CD4-positive, CD25-positive, alpha-beta regulatory T cell (primary cell): ENCODE measurements around the gene FER1L5. TPM values are rescaled to one million over a fixed set of nuclear protein-coding genes. Genes with fewer than 3 reads are reported as not detected.

Source experiments
- ATAC-seq, 2 donors: fragments of 150-1000 bp; cut with Tn5 transposase; one replicate each; pipeline ENCODE4 v1.10.0; 2021; ENCODE audit warnings: low read depth in 2 of 2, moderate number of reproducible peaks in 2 of 2, moderate library complexity in 1 of 2
- DNase-seq, 3 donors: peaks; one replicate each; pipeline versions ENCODE4 v3.0.0 to v3.0.0-alpha.2; 2012 to 2022; ENCODE audit warnings: mixed read lengths in 1 of 3
- H3K27ac ChIP-seq: one replicate; pipeline ENCODE4 v1.7.0; 2013; ENCODE audit warnings: mild to moderate bottlenecking, low read length; ENCODE audit not compliant: insufficient read depth, poor library complexity, severe bottlenecking
- H3K27me3 ChIP-seq: one replicate; pipeline ENCODE4 v1.7.0; 2013; ENCODE audit warnings: low read length; ENCODE audit not compliant: control insufficient read depth, insufficient read depth
- H3K36me3 ChIP-seq: one replicate; pipeline ENCODE4 v1.7.0; 2013; ENCODE audit warnings: mild to moderate bottlenecking, low read length, moderate library complexity; ENCODE audit not compliant: control insufficient read depth, insufficient read depth
- H3K4me1 ChIP-seq: 2 replicates; pipeline ENCODE4 v1.7.0; 2013; ENCODE audit warnings: mild to moderate bottlenecking, low read length; ENCODE audit not compliant: insufficient read depth, control insufficient read depth, poor library complexity, severe bottlenecking
- H3K4me3 ChIP-seq: one replicate; pipeline ENCODE4 v1.7.0; 2013; ENCODE audit warnings: low read depth, mild to moderate bottlenecking, low read length, moderate library complexity
- H3K9me3 ChIP-seq, 2 experiments: 1 replicate in 1 of 2; 2 replicates in 1 of 2; pipeline ENCODE4 v1.7.0; 2013; ENCODE audit warnings: low read length in 2 of 2, mild to moderate bottlenecking in 1 of 2, moderate library complexity in 1 of 2; ENCODE audit not compliant: control insufficient read depth in 2 of 2
- H3K27ac Mint-ChIP-seq, 3 donors: one replicate each; pipeline ENCODE4 v1.8.0; 2020 to 2022; ENCODE audit warnings: mild to moderate bottlenecking in 3 of 3, mixed read lengths in 3 of 3, moderate library complexity in 2 of 3
- H3K27me3 Mint-ChIP-seq: one replicate; pipeline ENCODE4 v1.8.0; 2022; ENCODE audit warnings: mild to moderate bottlenecking, mixed read lengths
- H3K36me3 Mint-ChIP-seq: one replicate; pipeline ENCODE4 v1.8.0; 2020; ENCODE audit warnings: mixed read lengths
- H3K4me1 Mint-ChIP-seq, 4 donors: one replicate each; pipeline ENCODE4 v1.8.0; 2020 to 2022; ENCODE audit warnings: mixed read lengths in 4 of 4, mild to moderate bottlenecking in 1 of 4
- H3K4me3 Mint-ChIP-seq, 4 donors: one replicate each; pipeline ENCODE4 v1.8.0; 2020 to 2022; ENCODE audit warnings: mild to moderate bottlenecking in 4 of 4, mixed read lengths in 4 of 4, moderate library complexity in 3 of 4
- H3K9me3 Mint-ChIP-seq, 7 donors: one replicate each; pipeline ENCODE4 v1.8.0; 2020 to 2022; ENCODE audit warnings: mixed read lengths in 7 of 7, mild to moderate bottlenecking in 3 of 7, moderate library complexity in 2 of 7
- polyA plus RNA-seq, 4 donors: library from polyadenylated mRNA; unstranded; fragments of 300-500 nt; fragmentation: Illumina TruSeq; gene quantifications; one replicate each; pipeline ENCODE4 v1.2.3, GENCODE V29; 2021
- total RNA-seq: library from RNA; stranded (reverse); gene quantifications from one replicate; pipeline ENCODE4 v1.2.3, GENCODE V29; 2022

FER1L5 gene
- total and polyA plus RNA-seq, 5 donors from 2014 or later, result 0.03 TPM; not detected in 3

DNA sequence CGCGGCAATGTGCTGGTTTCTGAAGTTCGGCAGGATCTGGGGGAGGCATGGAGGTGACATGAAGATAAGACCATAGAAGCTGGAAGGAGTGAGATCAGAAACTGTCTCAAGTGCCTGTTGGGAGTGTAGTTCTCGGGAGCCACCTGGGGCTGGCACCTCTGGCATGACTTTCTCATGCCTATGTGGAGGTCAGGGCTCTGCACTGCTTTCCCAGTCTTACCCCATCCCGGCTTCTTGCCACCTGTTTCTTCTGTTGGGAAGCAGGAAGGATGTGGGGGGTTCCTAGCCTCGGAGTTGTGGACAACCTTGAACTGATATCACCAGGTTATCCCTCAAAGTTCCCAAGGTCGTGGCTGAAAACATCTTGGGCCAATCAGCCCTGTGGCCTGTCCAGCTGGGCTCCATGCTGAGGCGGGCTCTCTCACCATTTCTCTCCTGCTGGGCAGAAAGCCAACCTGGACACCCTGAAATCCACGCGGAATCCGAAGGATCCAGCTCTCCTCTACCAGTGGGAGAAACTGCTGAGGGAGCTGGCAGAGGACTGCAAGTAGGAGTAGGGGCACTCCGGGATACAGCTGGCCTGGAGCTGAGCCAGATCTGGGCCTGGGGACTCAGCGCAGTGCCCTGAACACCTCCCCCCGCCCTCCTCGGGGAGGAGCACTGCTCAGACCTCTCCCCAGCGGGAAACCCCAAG lies 42.5 kb downstream of the FER1L5 start:
- Histone ChIP-seq H3K27ac (no peak overlapping the region), H3K27me3 (no peaks in the 10 kb centered on the region), H3K4me1 (no peaks in the 10 kb centered on the region), H3K36me3 (no peaks in the 10 kb centered on the region), H3K4me3 (no peak overlapping the region), H3K9me3 (no peaks in the 10 kb centered on the region)
- DNase-seq (no peak), ATAC-seq (no peak)
- H3K27ac Mint-ChIP-seq, result no peak overlapping the region
- H3K9me3 Mint-ChIP-seq, result peaks cover 0 to 2% (median 0%) of the 10 kb centered on the region in 7 donors
- no peak overlapping the region for H3K4me3 Mint-ChIP-seq
- peaks cover 10% of the 10 kb centered on the region for H3K27me3 Mint-ChIP-seq
- no peaks in the 10 kb centered on the region for H3K36me3 Mint-ChIP-seq
- H3K4me1 Mint-ChIP-seq, result no peaks in the 10 kb centered on the region

DNA sequence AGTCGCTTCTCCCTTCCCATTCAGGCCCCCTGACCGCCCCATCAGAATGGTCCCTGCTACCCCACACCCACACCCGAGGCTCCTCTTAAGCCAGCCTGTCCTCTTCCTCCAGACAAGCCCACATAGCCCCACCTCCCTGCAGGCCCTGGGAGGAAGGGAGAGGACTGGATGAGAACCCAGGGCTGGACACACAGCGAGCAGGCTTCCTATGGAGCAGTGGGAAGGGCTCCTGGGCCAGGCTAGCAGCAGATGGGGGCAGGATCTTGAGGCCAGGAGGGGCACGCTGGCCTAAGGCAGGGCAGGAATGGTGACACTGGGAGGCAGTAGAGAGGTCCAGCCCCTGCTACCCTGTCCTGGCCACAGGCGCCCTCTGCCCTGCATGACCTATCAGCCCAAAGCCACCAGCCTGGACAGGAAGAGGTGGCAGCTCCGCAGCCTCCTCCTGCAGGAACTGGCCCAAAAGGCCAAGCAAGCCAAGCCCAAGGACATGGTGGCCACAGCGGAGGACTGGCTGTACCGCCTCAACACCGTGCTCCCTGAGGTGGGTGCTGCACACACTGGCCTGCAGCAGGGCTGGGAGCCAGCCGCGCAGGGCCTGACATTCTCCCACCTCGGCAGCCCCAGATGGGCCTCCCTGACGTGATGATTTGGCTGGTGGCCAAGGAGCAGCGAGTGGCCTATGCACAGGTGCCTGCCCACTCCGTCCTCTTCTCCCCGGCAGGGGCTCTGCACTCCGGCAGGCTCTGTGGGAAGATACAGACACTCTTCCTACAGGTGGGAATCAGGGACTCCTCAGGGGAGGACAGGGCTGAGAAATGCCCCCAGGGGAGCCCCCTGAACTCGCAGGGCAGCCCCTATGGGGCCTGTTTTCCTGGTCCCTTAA lies 43.3 kb downstream of the FER1L5 start:
- H3K27me3 Mint-ChIP-seq, result peaks cover 4% of the 10 kb centered on the region
- Histone ChIP-seq H3K4me1 (no peaks in the 10 kb centered on the region), H3K27ac (no peak overlapping the region), H3K4me3 (no peak overlapping the region), H3K9me3 (no peaks in the 10 kb centered on the region), H3K36me3 (no peaks in the 10 kb centered on the region), H3K27me3 (no peaks in the 10 kb centered on the region)
- no peaks in the 10 kb centered on the region for H3K4me1 Mint-ChIP-seq
- H3K9me3 Mint-ChIP-seq, result peaks cover 0 to 2% (median 0%) of the 10 kb centered on the region in 7 donors
- H3K36me3 Mint-ChIP-seq, result no peaks in the 10 kb centered on the region
- ATAC-seq (no peak), DNase-seq (no peak)
- no peak overlapping the region for H3K4me3 Mint-ChIP-seq
- no peak overlapping the region for H3K27ac Mint-ChIP-seq

DNA sequence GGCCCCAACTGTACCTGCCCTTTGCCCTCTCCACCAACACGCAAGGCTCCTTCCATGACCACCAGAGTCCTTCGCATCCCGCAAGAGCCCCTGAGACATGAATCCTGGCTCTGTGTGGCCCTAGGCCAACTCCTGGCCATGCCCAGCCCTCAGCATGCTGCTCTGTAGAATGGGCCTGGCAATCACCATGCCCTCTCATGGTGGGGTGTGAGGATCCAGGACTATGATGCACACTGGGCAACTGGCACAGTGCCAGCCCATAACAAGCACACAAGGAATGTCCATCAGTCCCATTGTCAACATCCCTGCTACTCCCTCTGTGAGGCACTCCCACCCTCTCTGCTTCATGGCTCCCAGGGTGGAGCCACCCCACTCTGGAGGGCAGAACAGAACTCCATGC lies 44.7 kb downstream of the FER1L5 start:
- Mint-ChIP-seq H3K4me1 (no peaks in the 10 kb centered on the region), H3K4me3 (no peak overlapping the region), H3K27ac (no peak overlapping the region), H3K9me3 (peaks cover 0 to 2% (median 0%) of the 10 kb centered on the region in 7 donors), H3K36me3 (no peaks in the 10 kb centered on the region), H3K27me3 (peaks cover 4% of the 10 kb centered on the region)
- no peaks in the 10 kb centered on the region for H3K4me1 ChIP-seq
- H3K4me3 ChIP-seq, result no peak overlapping the region
- H3K27ac ChIP-seq, result no peak overlapping the region
- ATAC-seq (no peak), DNase-seq (no peak)
- no peaks in the 10 kb centered on the region for H3K36me3 ChIP-seq
- H3K9me3 ChIP-seq, result no peaks in the 10 kb centered on the region
- no peaks in the 10 kb centered on the region for H3K27me3 ChIP-seq

DNA sequence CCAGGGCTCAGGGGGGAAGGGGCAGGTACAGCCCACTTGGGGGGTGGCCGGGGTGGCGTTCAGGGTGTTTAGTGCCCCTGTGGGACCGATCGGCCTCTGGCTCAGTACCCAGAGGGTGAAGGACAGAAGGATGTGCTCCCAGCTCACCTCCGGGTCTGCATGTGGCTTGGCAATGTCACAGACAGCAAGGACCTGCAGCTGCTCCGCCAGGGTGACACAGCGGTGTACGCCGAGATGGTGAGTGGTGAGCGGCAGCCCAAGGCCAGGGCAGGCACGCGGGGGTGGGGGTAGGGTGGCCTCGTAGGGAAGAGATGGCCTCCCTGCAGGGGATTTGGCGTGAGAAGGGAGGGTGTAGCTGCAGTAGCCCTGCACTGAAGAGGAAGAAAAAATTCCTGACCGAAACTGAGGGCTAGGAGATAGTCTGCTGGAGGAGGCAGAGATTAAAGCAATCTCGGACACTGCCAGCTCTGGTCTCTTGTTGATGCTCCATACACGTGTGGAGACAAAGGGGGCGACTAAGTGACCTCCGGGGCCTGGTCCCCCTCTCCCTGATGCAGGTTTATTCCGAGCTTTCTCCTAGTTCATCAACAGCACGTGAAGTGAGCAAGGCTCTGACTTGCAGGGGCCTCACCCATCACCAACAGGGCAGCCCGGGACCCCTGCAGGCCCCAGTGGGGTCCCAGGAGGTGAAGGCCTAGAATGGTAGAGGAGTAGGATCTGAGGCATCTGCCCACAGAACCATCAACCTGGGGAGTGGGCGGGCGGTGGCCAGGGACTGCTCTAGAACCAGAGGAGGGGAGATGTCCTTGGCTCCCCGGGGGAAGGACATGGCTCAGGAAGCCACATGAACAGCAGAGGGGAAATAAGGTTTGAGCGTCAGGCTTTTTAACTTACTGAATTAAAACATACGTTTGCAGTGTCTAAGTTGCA lies 45.4 kb downstream of the FER1L5 start:
- H3K4me1 ChIP-seq, result no peaks in the 10 kb centered on the region
- peaks cover 0 to 2% (median 0%) of the 10 kb centered on the region in 7 donors for H3K9me3 Mint-ChIP-seq
- DNase-seq (no peak), ATAC-seq (no peak)
- H3K4me3 ChIP-seq, result no peak overlapping the region
- no peaks in the 10 kb centered on the region for H3K36me3 ChIP-seq
- H3K27me3 Mint-ChIP-seq, result peaks cover 4% of the 10 kb centered on the region
- H3K27ac ChIP-seq, result no peak overlapping the region
- H3K36me3 Mint-ChIP-seq, result no peaks in the 10 kb centered on the region
- no peaks in the 10 kb centered on the region for H3K9me3 ChIP-seq
- H3K27ac Mint-ChIP-seq, result no peak overlapping the region
- no peaks in the 10 kb centered on the region for H3K27me3 ChIP-seq
- no peak overlapping the region for H3K4me3 Mint-ChIP-seq
- no peaks in the 10 kb centered on the region for H3K4me1 Mint-ChIP-seq

DNA sequence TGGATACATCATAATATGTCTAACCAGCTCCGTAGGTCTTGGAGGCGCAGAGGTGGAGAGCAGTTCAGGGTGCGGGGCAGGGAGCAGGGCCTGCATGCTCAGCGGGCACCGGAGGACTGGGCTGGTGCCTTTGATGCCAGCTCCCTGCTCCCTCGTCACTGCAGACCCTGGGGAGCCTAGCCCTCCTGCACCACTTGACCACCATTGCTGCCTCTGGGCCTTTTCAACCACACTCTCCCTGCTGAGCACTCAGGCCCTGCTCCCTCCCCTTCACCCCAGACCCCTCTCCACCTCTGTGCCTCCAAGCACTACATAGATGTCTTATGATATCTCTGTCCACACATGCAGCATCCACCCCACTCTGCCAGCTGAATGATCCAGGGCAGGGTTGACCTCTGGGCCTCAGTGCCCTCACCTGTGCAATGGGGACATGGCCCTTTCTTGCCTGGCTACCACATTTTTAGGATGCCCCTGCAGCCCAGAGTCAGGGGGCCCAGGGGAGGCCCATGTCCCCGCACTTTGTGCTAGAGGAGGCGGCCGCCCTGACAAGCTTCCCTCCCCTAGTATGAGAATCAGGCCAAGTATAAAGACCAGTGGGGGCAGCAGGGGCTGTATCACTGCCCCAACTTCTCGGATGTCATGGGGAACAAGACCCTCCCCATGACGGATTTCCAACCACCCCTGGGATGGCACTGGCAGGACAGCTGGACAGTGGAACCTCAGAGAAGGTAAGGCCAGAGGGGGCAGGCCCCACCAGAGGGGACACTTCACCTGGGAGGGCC lies 46.3 kb downstream of the FER1L5 start:
- no peak overlapping the region for H3K4me3 ChIP-seq
- Mint-ChIP-seq H3K36me3 (no peaks in the 10 kb centered on the region), H3K27ac (no peak overlapping the region), H3K27me3 (peaks cover 4% of the 10 kb centered on the region), H3K4me3 (no peak overlapping the region), H3K9me3 (peaks cover 0 to 2% (median 0%) of the 10 kb centered on the region in 7 donors), H3K4me1 (no peaks in the 10 kb centered on the region)
- ATAC-seq, result no peak
- no peak overlapping the region for H3K27ac ChIP-seq
- no peaks in the 10 kb centered on the region for H3K36me3 ChIP-seq
- no peak for DNase-seq
- H3K4me1 ChIP-seq, result no peaks in the 10 kb centered on the region
- no peaks in the 10 kb centered on the region for H3K27me3 ChIP-seq
- H3K9me3 ChIP-seq, result no peaks in the 10 kb centered on the region

DNA sequence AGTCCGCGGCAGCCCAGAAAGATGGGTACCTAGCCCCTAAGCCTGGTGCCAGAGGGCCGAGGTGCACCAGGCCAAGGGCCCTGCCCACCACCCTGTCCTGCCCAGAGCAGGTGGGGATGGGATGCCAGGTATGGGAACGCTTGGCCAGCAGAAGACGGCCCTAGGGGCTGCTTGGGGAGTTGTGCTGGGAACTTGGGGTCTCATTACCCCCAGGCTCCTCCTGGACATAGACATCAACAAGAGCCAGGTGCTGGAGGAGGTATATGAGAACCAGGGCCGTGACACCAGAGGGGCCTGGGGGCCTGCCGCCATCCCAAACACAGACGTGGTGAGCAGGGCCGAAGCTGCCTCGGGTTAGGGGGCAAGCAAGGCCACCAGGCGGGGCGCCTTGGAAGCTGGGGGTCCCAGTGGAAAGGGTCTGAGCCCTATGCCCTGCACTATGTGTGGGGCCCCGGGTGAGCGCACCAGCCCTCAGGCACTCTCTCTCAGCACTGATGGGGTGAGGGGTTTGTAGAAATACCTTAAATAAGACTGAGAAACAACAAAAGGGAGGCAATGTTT lies 46.9 kb downstream of the FER1L5 start:
- H3K4me1 Mint-ChIP-seq, result no peaks in the 10 kb centered on the region
- no peaks in the 10 kb centered on the region for H3K27me3 Mint-ChIP-seq
- DNase-seq (no peak), ATAC-seq (no peak)
- no peak overlapping the region for H3K4me3 ChIP-seq
- H3K4me3 Mint-ChIP-seq, result no peak overlapping the region
- peaks cover 0 to 2% (median 0%) of the 10 kb centered on the region in 7 donors for H3K9me3 Mint-ChIP-seq
- H3K27me3 ChIP-seq, result no peaks in the 10 kb centered on the region
- no peak overlapping the region for H3K27ac ChIP-seq
- H3K4me1 ChIP-seq, result no peaks in the 10 kb centered on the region
- no peaks in the 10 kb centered on the region for H3K9me3 ChIP-seq
- H3K36me3 ChIP-seq, result no peaks in the 10 kb centered on the region
- H3K36me3 Mint-ChIP-seq, result no peaks in the 10 kb centered on the region
- peak overlapping the region in 2 of 3 donors; percentile 26 to 55 for H3K27ac Mint-ChIP-seq
